GM10248 (cell line): ENCODE results near the gene PPP2R5E.
"Not testable (repeated sequence)": the region's sequence is repeated elsewhere in the genome, so short reads cannot be mapped to it uniquely, and the experiment has no call there.

Experiments used
- CTCF ChIA-PET: fragments of 300-600 bp; sonication (Branson Sonifier 250); formaldehyde crosslinking; extraction: SDS; loops from one replicate; lab custom pipeline; 2021; ENCODE audit warnings: antibody characterized with exemption; lab: Yijun Ruan, JAX
- POLR2A ChIA-PET: fragments of 350-650 bp; sonication (Branson Sonifier 250); formaldehyde crosslinking; extraction: SDS; loops from one replicate; lab custom pipeline; 2020; ENCODE audit warnings: antibody characterized with exemption; lab: Yijun Ruan, JAX
- DNase-seq: peaks from one replicate; pipeline ENCODE4 v3.0.0; 2012; ENCODE audit errors: extremely low spot score
- CTCF ChIP-seq: IDR thresholded peaks from 2 replicates; pipeline ENCODE4 v1.5.1; 2012; ENCODE audit warnings: mild to moderate bottlenecking, low read depth; ENCODE audit errors: extremely low read depth, missing control alignments, control extremely low read depth

The PPP2R5E gene

GRCh38 chr14:63387711-63388110 is 155.5 kb downstream of the PPP2R5E start:
- POLR2A ChIA-PET, result no interaction called here
- DNase-seq, result no peak
- CTCF ChIA-PET, result interaction anchor here (1.1 to 2.7 kb wide), 12 partner anchors 10 to 391 kb away, joined by 3 to 19 read pairs (median 8); partner anchors contain the start of gene PPP2R5E
- no peak for TF ChIP-seq CTCF

- ChIA-PET POLR2A (no interaction called here), CTCF (interaction anchor here (1.2 to 3.5 kb wide), 2 partner anchors 8 to 386 kb away, joined by 3 to 8 read pairs; no protein-coding TSS in a partner anchor)
- DNase-seq, result peak; percentile 45
- no peak for TF ChIP-seq CTCF
Measured at GRCh38 chr14:63383776-63384367, 159.3 kb downstream of the PPP2R5E start.

GRCh38 chr14:63378444-63378843 is 164.7 kb downstream of the PPP2R5E start:
- no peak for TF ChIP-seq CTCF
- ChIA-PET CTCF (interaction anchor here (1.4 kb wide), 1 partner anchor 10 kb away, joined by 3 read pairs; no protein-coding TSS in a partner anchor), POLR2A (no interaction called here)
- no peak for DNase-seq

- POLR2A ChIA-PET, result no interaction called here
- no peak for TF ChIP-seq CTCF
- no peak for DNase-seq
- CTCF ChIA-PET, result no interaction called here
Measured at GRCh38 chr14:63375769-63376168, 167.4 kb downstream of the PPP2R5E start.

- CTCF ChIA-PET, result interaction anchor here (3.5 kb wide), 1 partner anchor 17 kb away, joined by 11 read pairs; no protein-coding TSS in a partner anchor
- DNase-seq, POLR2A ChIA-PET: not testable (repeated sequence)
Measured at GRCh38 chr14:63371613-63372012, 171.6 kb downstream of the PPP2R5E start.

- no peak for DNase-seq
- TF ChIP-seq CTCF, result no peak
- ChIA-PET POLR2A (no interaction called here), CTCF (interaction anchor here (3.5 kb wide), 1 partner anchor 18 kb away, joined by 11 read pairs; no protein-coding TSS in a partner anchor)
Measured at GRCh38 chr14:63371033-63371432, 172.1 kb downstream of the PPP2R5E start.

GRCh38 chr14:63367742-63368364 is 175.3 kb downstream of the PPP2R5E start:
- no peak for DNase-seq
- ChIA-PET CTCF (interaction anchor here (1.7 kb wide), 1 partner anchor 13 kb away, joined by 4 read pairs; no protein-coding TSS in a partner anchor), POLR2A (no interaction called here)
- no peak for TF ChIP-seq CTCF
